HCT116 (cell line): ENCODE data around the gene DTNBP1. TPM values are rescaled to one million over a fixed set of nuclear protein-coding genes. Genes with fewer than 3 reads are reported as not detected.

ENCODE experiments used
- ATAC-seq: fragments of 200-7000 bp; cut with Tn5 transposase; 2 replicates; pipeline ENCODE4 v1.9.1; 2020; ENCODE audit warnings: mild to moderate bottlenecking, moderate library complexity
- BruUV-seq: library from RNA; stranded (reverse); fragments of 400-500 nt; replicated peaks from 2 replicates; lab custom pipeline; 2021; lab: Mats Ljungman, UMichigan
- CTCF ChIA-PET: fragments of 300-600 bp; sonication (Branson Sonifier 250); formaldehyde crosslinking; loops from one replicate; lab custom pipeline; 2021; ENCODE audit warnings: antibody characterized with exemption; lab: Charles Lee
- POLR2A ChIA-PET: fragments of 300-600, 350-600 bp; sonication (Branson Sonifier 250); formaldehyde crosslinking; loops from one replicate; lab custom pipeline; 2021; ENCODE audit warnings: antibody characterized with exemption; lab: Charles Lee
- RAD21 ChIA-PET, 2 experiments: fragments of 300-600 bp; sonication (Branson Sonifier 250); formaldehyde crosslinking; loops; one replicate each; lab custom pipeline; 2023; ENCODE audit warnings: low total read pairs in 2 of 2; ENCODE audit not compliant: uncharacterized antibody in 2 of 2, unreplicated experiment in 2 of 2, low non-redundant PET in 1 of 2; lab: Charles Lee
- DNase-seq: peaks from one replicate; pipeline ENCODE4 v3.0.0-alpha.2; 2010; ENCODE audit warnings: low read depth, low spot score
- H2AFZ ChIP-seq: fragments of 200-600 bp; shearing (Covaris generic), sonication (generic); 2 replicates; pipeline ENCODE4 v1.6.1; 2017; ENCODE audit warnings: low read depth, mixed run types, mixed read lengths, antibody characterized with exemption, low read length; ENCODE audit not compliant: poor library complexity, severe bottlenecking
- H3K27ac ChIP-seq: 2 replicates; pipeline ENCODE4 v1.5.1; 2012; ENCODE audit warnings: low read depth, low read length
- H3K27me3 ChIP-seq: fragments of 200-600 bp; sonication (generic); 2 replicates; pipeline ENCODE4 v1.6.1; 2016; ENCODE audit warnings: mixed run types, low read length, mixed read lengths; ENCODE audit not compliant: insufficient read depth
- H3K36me3 ChIP-seq, 2 experiments: fragments of 200-500 bp in 1 of 2; fragments of 200-600 bp in 1 of 2; sonication (Bioruptor generic) in 1 of 2; sonication (generic) in 1 of 2; 2 replicates each; pipeline versions ENCODE4 v1.5.1 to v1.6.1; 2014 to 2016; ENCODE audit warnings: low read length in 2 of 2, inconsistent platforms in 1 of 2, mixed read lengths in 1 of 2, mixed run types in 1 of 2; ENCODE audit not compliant: insufficient read depth in 2 of 2, control insufficient read depth in 1 of 2
- H3K4me1 ChIP-seq, 2 experiments: fragments of 200-600 bp in 1 of 2; sonication (generic) in 1 of 2; 2 replicates each; pipeline versions ENCODE4 v1.5.1 to v1.6.1; 2012 to 2017; ENCODE audit warnings: low read length in 2 of 2, inconsistent platforms in 1 of 2, mild to moderate bottlenecking in 1 of 2, mixed read lengths in 1 of 2, mixed run types in 1 of 2, moderate library complexity in 1 of 2; ENCODE audit not compliant: insufficient read depth in 2 of 2, control insufficient read depth in 1 of 2
- H3K4me2 ChIP-seq: fragments of 200-600 bp; sonication (generic); 2 replicates; pipeline ENCODE4 v1.6.1; 2017; ENCODE audit warnings: mixed run types, low read length, mixed read lengths
- H3K4me3 ChIP-seq, 2 experiments: fragments of 200-600 bp in 1 of 2; sonication (generic) in 1 of 2; replicated peaks in 1 of 2; 2 replicates each; pipeline ENCODE4 v1.5.1; 2011 to 2016; ENCODE audit warnings: low read length in 2 of 2, control low read depth in 1 of 2, low read depth in 1 of 2, mild to moderate bottlenecking in 1 of 2, mixed read lengths in 1 of 2, mixed run types in 1 of 2
- H3K79me2 ChIP-seq: fragments of 200-600 bp; sonication (generic); 2 replicates; pipeline ENCODE4 v1.6.1; 2017; ENCODE audit warnings: mild to moderate bottlenecking, mixed run types, low read length, moderate library complexity, mixed read lengths; ENCODE audit not compliant: insufficient read depth
- H3K9ac ChIP-seq: fragments of 200-600 bp; sonication (generic); 2 replicates; pipeline ENCODE4 v1.6.1; 2016; ENCODE audit warnings: low read length, mixed read lengths
- H3K9me2 ChIP-seq: fragments of 200-600 bp; sonication (generic), shearing (Covaris generic); 2 replicates; pipeline ENCODE4 v1.6.1; 2017; ENCODE audit warnings: mixed run types, mild to moderate bottlenecking, moderate library complexity; ENCODE audit not compliant: insufficient read depth
- H3K9me3 ChIP-seq, 2 experiments: fragments of 200-500 bp in 1 of 2; fragments of 200-600 bp in 1 of 2; sonication (Bioruptor generic) in 1 of 2; sonication (generic) in 1 of 2; 2 replicates each; pipeline ENCODE4 v1.6.1; 2014 to 2017; ENCODE audit warnings: low read length in 2 of 2, mixed read lengths in 2 of 2, inconsistent platforms in 1 of 2, low read depth in 1 of 2, mild to moderate bottlenecking in 1 of 2, mixed run types in 1 of 2, moderate library complexity in 1 of 2; ENCODE audit not compliant: control insufficient read depth in 1 of 2, insufficient read depth in 1 of 2
- H4K20me1 ChIP-seq: fragments of 200-600 bp; sonication (generic), shearing (Covaris generic); 2 replicates; pipeline ENCODE4 v1.6.1; 2017; ENCODE audit warnings: mixed run types, mild to moderate bottlenecking, moderate library complexity; ENCODE audit not compliant: insufficient read depth
- CBX3 ChIP-seq: IDR thresholded peaks from 2 replicates; pipeline ENCODE4 v1.6.1; 2012; ENCODE audit warnings: low read depth
- EGR1 ChIP-seq: IDR thresholded peaks from 2 replicates; pipeline ENCODE4 v1.6.1; 2012; ENCODE audit warnings: low read depth
- ELF1 ChIP-seq: IDR thresholded peaks from 2 replicates; pipeline ENCODE4 v1.6.1; 2012; ENCODE audit warnings: low read depth, borderline replicate concordance
- EZH2 ChIP-seq: fragments of 200-600 bp; sonication (generic); IDR thresholded peaks from 2 replicates; pipeline ENCODE4 v1.6.1; 2017; ENCODE audit warnings: antibody characterized with exemption, mixed run types
- EZH2phosphoT487 ChIP-seq: fragments of 200-600 bp; IDR thresholded peaks from 2 replicates; pipeline ENCODE4 v1.6.1; 2018; ENCODE audit warnings: antibody characterized with exemption, borderline replicate concordance
- JUND ChIP-seq: IDR thresholded peaks from 2 replicates; pipeline ENCODE4 v1.6.1; 2012
- SIN3A ChIP-seq: IDR thresholded peaks from 2 replicates; pipeline ENCODE4 v1.6.1; 2012; ENCODE audit warnings: low read depth
- SP1 ChIP-seq: IDR thresholded peaks from 2 replicates; pipeline ENCODE4 v1.6.1; 2012; ENCODE audit warnings: low read depth
- SRF ChIP-seq: IDR thresholded peaks from 2 replicates; pipeline ENCODE4 v1.6.1; 2012; ENCODE audit warnings: low read depth
- TCF7L2 ChIP-seq: IDR thresholded peaks from 2 replicates; pipeline ENCODE4 v1.7.0; 2011; ENCODE audit warnings: borderline replicate concordance, inconsistent platforms; ENCODE audit not compliant: insufficient read depth, insufficient read length; ENCODE audit errors: extremely low read depth
- YY1 ChIP-seq: IDR thresholded peaks from 2 replicates; pipeline ENCODE4 v1.6.1; 2011; ENCODE audit warnings: low read length, low read depth, moderate library complexity, mild to moderate bottlenecking; ENCODE audit not compliant: insufficient replicate concordance; ENCODE audit errors: extremely low read depth
- ZNF274 ChIP-seq: fragments of 200-500 bp; sonication (Bioruptor generic); IDR thresholded peaks from 2 replicates; pipeline ENCODE4 v1.6.1; 2014; ENCODE audit warnings: mild to moderate bottlenecking, low read depth, low read length, inconsistent platforms
- intact Hi-C: fragments of 100-400 bp; cut with micrococcal nuclease; formaldehyde crosslinking; loops from 2 replicates; pipeline ENCODE4 v1.10.0; 2022
- total RNA-seq: library from RNA; stranded (reverse); gene quantifications from one replicate; pipeline ENCODE4 v1.2.1, GENCODE V29; 2021; ENCODE audit not compliant: unreplicated experiment
- TF ChIP-seq, protein P1 (sequence below): IDR thresholded peaks from 2 replicates; pipeline ENCODE4 v1.6.1; 2012
- TF ChIP-seq, protein P2 (sequence below), 3 experiments: fragments of 200-600 bp in 1 of 3; sonication (generic) in 1 of 3; IDR thresholded peaks in 2 of 3; conservative IDR thresholded peaks in 1 of 3; 2 replicates each; pipeline ENCODE4 v1.5.1; 2012 to 2017; ENCODE audit warnings: low read depth in 2 of 3, low read length in 2 of 3, antibody characterized with exemption in 1 of 3, borderline replicate concordance in 1 of 3, control low read depth in 1 of 3, mild to moderate bottlenecking in 1 of 3, mixed read lengths in 1 of 3, mixed run types in 1 of 3, moderate library complexity in 1 of 3; ENCODE audit not compliant: insufficient read depth in 1 of 3
- TF ChIP-seq, protein P3 (sequence below): IDR thresholded peaks from 2 replicates; pipeline ENCODE4 v1.6.1; 2012
- TF ChIP-seq, protein P4 (sequence below): IDR thresholded peaks from 2 replicates; pipeline ENCODE4 v1.6.1; 2011; ENCODE audit warnings: mild to moderate bottlenecking, low read length, moderate library complexity; ENCODE audit not compliant: insufficient replicate concordance; ENCODE audit errors: extremely low read depth

The DTNBP1 gene
- total RNA-seq, 1 experiment from 2014 or later = 16.7 TPM

DNA sequence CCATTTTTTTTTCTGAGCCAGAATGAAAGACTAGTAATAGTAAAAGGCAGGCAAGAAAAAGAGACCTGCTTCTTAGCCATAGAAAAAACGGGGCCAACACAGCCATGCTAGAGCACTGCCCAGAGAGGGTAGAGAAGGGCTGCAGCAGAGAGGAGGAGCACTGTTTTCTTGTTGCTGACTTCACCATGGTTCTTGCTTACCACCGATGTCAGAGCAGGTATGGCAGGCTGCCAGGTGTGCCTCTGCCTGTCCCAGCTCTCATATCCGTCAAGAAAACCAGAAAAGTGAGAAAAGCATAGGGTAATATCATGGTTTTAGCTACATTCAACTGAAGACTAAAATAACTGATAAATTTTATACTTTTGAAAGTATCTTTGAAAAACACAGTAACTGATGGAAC, 60.7 kb downstream of the DTNBP1 start:
- no peak overlapping the region for H2AFZ ChIP-seq
- intact Hi-C loops = no loop called here
- CTCF ChIA-PET = no interaction called here
- no peak overlapping the region for H3K4me2 ChIP-seq
- H3K79me2 ChIP-seq = no peaks in the 10 kb centered on the region
- no peak for TF ChIP-seq SIN3A
- no peak for TF ChIP-seq EGR1
- TF ChIP-seq ELF1 = no peak
- no peak for TF ChIP-seq JUND
- no peak for TF ChIP-seq EZH2phosphoT487
- no peak for TF ChIP-seq EZH2
- TF ChIP-seq, protein P1, sequence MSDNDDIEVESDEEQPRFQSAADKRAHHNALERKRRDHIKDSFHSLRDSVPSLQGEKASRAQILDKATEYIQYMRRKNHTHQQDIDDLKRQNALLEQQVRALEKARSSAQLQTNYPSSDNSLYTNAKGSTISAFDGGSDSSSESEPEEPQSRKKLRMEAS = no peak
- no peak for TF ChIP-seq TCF7L2
- TF ChIP-seq, all 23 proteins: peak for 0
- H3K4me3 ChIP-seq = no peak overlapping the region
- H4K20me1 ChIP-seq = no peaks in the 10 kb centered on the region
- ChIA-PET POLR2A (no interaction called here), RAD21 (no interaction called here)
- no peak overlapping the region for H3K27ac ChIP-seq
- DNase-seq = no peak
- no peaks in the 10 kb centered on the region for H3K4me1 ChIP-seq
- H3K9me2 ChIP-seq = no peaks in the 10 kb centered on the region
- H3K36me3 ChIP-seq = no peaks in the 10 kb centered on the region
- H3K9ac ChIP-seq = no peak overlapping the region
- no peak for ATAC-seq
- no peaks in the 10 kb centered on the region for H3K9me3 ChIP-seq
- H3K27me3 ChIP-seq = no peaks in the 10 kb centered on the region
- no TSS peak for BruUV-seq

DNA sequence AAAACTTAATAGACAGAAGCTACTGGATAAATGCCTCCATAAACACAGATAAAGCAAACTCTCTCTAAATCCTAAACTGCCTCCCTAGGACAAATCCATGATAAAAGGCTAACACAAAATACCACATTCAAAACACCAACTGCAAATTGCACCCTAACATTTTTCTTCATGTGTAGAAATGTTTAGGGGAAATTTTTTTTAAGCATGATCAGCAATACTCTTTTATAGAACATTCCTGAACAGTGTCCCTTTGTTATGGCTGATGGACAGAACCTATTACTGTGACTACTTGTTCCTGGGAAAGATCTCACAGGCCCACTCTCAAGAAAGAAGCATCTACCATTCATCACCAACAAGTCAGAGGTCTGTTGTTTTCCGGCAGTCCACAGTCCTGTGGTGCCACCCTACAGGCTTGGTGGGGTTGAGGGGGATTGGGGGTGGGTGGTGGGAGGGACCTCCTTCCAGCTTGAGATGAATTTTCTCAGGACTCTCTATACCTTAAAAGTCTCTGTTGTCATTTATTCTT, 64.5 kb downstream of the DTNBP1 start:
- ChIA-PET CTCF (no interaction called here), RAD21 (no interaction called here), POLR2A (no interaction called here)
- no peaks in the 10 kb centered on the region for H3K9me2 ChIP-seq
- H3K27ac ChIP-seq = no peak overlapping the region
- no TSS peak for BruUV-seq
- no peak overlapping the region for H3K4me2 ChIP-seq
- ATAC-seq (no peak), DNase-seq (no peak)
- H3K4me3 ChIP-seq = no peak overlapping the region
- no peak overlapping the region for H2AFZ ChIP-seq
- no peaks in the 10 kb centered on the region for H3K79me2 ChIP-seq
- H3K36me3 ChIP-seq = no peaks in the 10 kb centered on the region
- H4K20me1 ChIP-seq = no peaks in the 10 kb centered on the region
- no peak overlapping the region for H3K9ac ChIP-seq
- intact Hi-C loops = no loop called here
- no peaks in the 10 kb centered on the region for H3K27me3 ChIP-seq
- H3K9me3 ChIP-seq = no peaks in the 10 kb centered on the region
- peaks cover 2 to 7% of the 10 kb centered on the region in 2 experiments; a peak in 3 of 4 replicates for H3K4me1 ChIP-seq
- TF ChIP-seq EGR1 (no peak), EZH2 (no peak), CBX3 (no peak), ZNF274 (no peak), SRF (no peak), SP1 (no peak), EZH2phosphoT487 (no peak), ELF1 (no peak), YY1 (no peak)
- TF ChIP-seq, protein P2, sequence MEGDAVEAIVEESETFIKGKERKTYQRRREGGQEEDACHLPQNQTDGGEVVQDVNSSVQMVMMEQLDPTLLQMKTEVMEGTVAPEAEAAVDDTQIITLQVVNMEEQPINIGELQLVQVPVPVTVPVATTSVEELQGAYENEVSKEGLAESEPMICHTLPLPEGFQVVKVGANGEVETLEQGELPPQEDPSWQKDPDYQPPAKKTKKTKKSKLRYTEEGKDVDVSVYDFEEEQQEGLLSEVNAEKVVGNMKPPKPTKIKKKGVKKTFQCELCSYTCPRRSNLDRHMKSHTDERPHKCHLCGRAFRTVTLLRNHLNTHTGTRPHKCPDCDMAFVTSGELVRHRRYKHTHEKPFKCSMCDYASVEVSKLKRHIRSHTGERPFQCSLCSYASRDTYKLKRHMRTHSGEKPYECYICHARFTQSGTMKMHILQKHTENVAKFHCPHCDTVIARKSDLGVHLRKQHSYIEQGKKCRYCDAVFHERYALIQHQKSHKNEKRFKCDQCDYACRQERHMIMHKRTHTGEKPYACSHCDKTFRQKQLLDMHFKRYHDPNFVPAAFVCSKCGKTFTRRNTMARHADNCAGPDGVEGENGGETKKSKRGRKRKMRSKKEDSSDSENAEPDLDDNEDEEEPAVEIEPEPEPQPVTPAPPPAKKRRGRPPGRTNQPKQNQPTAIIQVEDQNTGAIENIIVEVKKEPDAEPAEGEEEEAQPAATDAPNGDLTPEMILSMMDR (IDR thresholded peaks at IDR 0.05 in 2 of 3, conservative IDR thresholded peaks at IDR 0.05 in 1 of 3; ENCODE audit: borderline replicate concordance in 1 of 3, insufficient read depth in 1 of 3, low read depth in 2 of 3, low read length in 2 of 3) = no peak
- TF ChIP-seq, protein P1 = no peak
- TF ChIP-seq, protein P3, sequence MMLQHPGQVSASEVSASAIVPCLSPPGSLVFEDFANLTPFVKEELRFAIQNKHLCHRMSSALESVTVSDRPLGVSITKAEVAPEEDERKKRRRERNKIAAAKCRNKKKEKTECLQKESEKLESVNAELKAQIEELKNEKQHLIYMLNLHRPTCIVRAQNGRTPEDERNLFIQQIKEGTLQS = no peak
- TF ChIP-seq, protein P4, sequence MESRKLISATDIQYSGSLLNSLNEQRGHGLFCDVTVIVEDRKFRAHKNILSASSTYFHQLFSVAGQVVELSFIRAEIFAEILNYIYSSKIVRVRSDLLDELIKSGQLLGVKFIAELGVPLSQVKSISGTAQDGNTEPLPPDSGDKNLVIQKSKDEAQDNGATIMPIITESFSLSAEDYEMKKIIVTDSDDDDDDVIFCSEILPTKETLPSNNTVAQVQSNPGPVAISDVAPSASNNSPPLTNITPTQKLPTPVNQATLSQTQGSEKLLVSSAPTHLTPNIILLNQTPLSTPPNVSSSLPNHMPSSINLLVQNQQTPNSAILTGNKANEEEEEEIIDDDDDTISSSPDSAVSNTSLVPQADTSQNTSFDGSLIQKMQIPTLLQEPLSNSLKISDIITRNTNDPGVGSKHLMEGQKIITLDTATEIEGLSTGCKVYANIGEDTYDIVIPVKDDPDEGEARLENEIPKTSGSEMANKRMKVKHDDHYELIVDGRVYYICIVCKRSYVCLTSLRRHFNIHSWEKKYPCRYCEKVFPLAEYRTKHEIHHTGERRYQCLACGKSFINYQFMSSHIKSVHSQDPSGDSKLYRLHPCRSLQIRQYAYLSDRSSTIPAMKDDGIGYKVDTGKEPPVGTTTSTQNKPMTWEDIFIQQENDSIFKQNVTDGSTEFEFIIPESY = no peak
